Measurements from ENCODE around the gene CD74. TPM values are rescaled to one million over a fixed set of nuclear protein-coding genes. Genes with fewer than 3 reads are reported as not detected.

CD74 gene
- total RNA-seq, 2 experiments from 2014 or later = 251 to 254 TPM

DNA sequence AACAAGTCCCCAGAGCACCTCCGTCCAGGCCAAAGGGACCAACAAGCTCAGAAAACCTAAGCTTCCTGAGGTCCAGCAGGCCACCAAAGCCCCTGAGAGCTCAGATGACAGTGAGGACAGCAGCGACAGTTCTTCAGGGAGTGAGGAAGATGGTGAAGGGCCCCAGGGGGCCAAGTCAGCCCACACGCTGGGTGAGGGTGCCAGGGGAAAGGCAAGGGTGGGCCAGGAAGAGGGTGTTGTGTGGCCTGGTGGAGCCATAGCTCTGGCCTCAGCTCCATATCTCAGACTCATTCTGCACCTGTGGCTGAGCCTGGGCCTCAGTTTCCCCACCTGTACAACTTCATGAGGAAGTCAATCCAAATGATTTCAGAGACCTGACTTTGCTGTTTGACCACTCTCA is 20.7 kb downstream of the CD74 start:
- CTCF ChIA-PET = no interaction called here
- Mint-ChIP-seq H3K9me3 (no peaks in the 10 kb centered on the region), H3K27me3 (no peaks in the 10 kb centered on the region), H3K27ac (no peak overlapping the region), H3K4me1 (ENCODE audit: low read depth) (no peaks in the 10 kb centered on the region), H3K36me3 (peaks cover 37% of the 10 kb centered on the region), H3K4me3 (no peak overlapping the region)
- DNase-seq = no peak
- intact Hi-C loops (cut with micrococcal nuclease) = no loop called here
- POLR2A ChIA-PET = no interaction called here

DNA sequence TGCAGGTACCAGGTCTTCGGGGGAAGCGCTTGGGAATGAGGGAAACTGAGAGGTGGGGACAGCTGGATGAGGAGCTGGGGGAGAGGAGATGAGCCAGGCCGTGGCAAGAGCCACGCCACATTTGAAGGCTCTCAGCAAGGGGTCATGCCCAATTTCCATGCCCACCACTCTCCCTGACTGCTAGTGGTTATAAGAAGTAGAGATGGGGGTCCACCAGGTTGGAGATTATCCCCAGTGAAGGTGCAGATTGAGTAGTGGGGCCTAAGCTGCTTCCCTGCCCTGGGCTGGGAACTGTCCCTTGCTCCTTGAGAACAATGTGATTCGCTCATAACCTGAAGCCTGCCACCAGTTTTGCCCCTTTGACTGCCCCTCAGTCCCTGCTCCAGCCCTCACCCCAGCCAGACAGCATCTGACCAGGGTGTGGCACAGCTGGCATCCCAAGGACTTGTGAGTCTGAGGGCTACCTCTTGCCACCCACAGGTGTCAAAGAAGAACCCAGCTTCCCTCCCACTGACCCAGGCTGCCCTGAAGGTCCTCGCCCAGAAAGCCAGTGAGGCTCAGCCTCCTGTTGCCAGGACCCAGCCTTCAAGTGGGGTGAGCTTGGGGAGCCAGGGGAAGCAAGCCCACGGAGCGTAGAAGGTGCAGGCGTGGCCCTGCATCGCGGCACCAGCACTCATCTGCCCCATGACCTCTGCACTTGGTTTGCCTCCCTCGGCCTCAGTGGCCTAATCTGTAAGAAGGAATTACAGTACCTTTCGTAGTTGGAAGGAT is 21.5 kb downstream of the CD74 start:
- ChIA-PET CTCF (no interaction called here), POLR2A (interaction anchor here (1.3 to 1.4 kb wide), 2 partner anchors 8 to 9 kb away, joined by 3 read pairs; no protein-coding TSS in a partner anchor)
- intact Hi-C loops (cut with micrococcal nuclease) = no loop called here
- no peak overlapping the region for H3K4me3 Mint-ChIP-seq
- H3K9me3 Mint-ChIP-seq = no peaks in the 10 kb centered on the region
- DNase-seq = no peak
- no peaks in the 10 kb centered on the region for H3K4me1 Mint-ChIP-seq (ENCODE audit: low read depth)
- H3K36me3 Mint-ChIP-seq = peaks cover 36% of the 10 kb centered on the region
- no peaks in the 10 kb centered on the region for H3K27me3 Mint-ChIP-seq
- H3K27ac Mint-ChIP-seq = no peak overlapping the region

DNA sequence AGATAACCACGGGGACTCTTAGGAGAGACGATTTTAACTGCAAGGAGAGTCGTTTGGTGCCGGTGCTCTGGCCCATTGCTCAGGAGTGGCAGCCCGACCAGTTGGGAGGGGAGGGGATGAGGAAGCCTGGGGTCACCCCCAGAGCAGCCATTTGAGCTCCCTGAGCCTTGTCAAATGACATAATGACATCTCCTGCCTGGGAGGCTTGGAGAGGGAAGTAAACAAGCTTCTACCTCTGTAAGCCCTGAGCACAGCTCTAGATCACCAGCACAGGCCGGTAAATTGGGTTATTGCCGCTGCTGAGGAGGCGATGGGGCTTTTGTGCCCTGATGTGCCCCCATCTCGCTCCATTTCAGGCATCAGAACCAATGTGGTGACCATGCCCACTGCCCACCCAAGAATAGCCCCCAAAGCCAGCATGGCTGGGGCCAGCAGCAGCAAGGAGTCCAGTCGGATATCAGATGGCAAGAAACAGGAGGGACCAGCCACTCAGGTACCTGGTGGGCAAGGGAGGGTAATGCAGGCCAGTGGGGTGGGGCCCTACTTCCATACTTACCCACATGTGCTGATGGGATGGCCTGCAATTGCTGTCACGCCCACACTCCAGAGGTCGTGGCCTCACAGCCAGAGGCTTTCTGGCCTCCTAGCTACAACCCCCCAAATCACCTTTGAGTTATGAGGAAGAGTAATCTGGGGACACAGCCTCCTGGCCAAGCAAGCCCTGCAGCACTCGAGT is 23.0 kb downstream of the CD74 start:
- no peaks in the 10 kb centered on the region for H3K27me3 Mint-ChIP-seq
- ChIA-PET CTCF (interaction anchor here (1.2 kb wide), 1 partner anchor 122 kb away, joined by 4 read pairs; no protein-coding TSS in a partner anchor), POLR2A (interaction anchor here (1.3 to 1.4 kb wide), 2 partner anchors 7 to 9 kb away, joined by 3 read pairs; no protein-coding TSS in a partner anchor)
- peaks cover 29% of the 10 kb centered on the region for H3K36me3 Mint-ChIP-seq
- intact Hi-C loops (cut with micrococcal nuclease) = no loop called here
- H3K4me3 Mint-ChIP-seq = no peak overlapping the region
- DNase-seq = no peak
- H3K9me3 Mint-ChIP-seq = no peaks in the 10 kb centered on the region
- no peak overlapping the region for H3K27ac Mint-ChIP-seq
- H3K4me1 Mint-ChIP-seq (ENCODE audit: low read depth) = no peaks in the 10 kb centered on the region

DNA sequence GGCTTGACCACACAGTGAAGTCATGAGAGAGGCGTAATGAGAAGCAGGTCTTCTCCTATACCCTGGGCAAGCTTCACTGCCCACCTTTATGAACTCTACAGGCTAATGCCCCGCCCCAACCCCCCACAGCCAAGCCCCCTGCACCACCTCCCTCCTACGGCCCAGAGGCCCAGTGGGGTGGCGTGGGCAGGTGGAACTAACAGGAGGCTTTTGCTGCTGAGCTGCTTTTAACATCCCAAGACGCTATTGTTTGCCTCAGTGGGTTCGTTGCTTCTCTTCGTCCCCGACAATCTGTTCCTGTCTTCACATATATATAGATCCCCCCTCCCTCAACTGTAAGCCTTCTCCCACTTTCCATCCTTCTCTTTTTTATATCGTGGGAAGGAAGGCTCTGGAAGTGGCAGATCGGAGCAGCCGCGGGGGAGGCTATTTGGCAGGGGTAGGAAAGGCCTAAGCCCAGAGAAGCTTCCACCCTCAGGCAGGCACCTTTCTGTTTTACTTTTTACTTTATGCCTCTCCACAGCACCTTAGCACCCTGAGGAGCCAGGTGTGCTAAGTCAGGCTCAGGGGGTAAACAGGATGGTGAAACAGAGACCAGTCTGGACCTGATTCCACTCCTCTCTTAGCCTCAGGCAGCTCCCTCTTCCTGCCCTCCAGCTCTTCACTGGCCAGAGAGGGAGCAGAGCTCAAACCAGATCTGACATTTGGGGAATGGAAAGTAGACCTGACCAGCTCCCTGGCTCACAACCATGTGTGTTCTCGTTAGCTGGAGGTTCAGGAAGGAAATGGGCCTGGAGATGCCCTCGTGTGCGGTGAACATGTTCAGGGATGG is 26.5 kb downstream of the CD74 start:
- Mint-ChIP-seq H3K4me1 (ENCODE audit: low read depth) (no peaks in the 10 kb centered on the region), H3K4me3 (no peak overlapping the region), H3K9me3 (no peaks in the 10 kb centered on the region), H3K27ac (no peak overlapping the region), H3K36me3 (peaks cover 26% of the 10 kb centered on the region), H3K27me3 (no peaks in the 10 kb centered on the region)
- no peak for DNase-seq
- intact Hi-C loops (cut with micrococcal nuclease) = no loop called here
- ChIA-PET CTCF (interaction anchor here (0.7 kb wide), 1 partner anchor 225 kb away, joined by 3 read pairs; no protein-coding TSS in a partner anchor), POLR2A (interaction anchor here (1.9 kb wide), 1 partner anchor 28 kb away, joined by 4 read pairs; the partner anchor contains the start of gene TCOF1)

DNA sequence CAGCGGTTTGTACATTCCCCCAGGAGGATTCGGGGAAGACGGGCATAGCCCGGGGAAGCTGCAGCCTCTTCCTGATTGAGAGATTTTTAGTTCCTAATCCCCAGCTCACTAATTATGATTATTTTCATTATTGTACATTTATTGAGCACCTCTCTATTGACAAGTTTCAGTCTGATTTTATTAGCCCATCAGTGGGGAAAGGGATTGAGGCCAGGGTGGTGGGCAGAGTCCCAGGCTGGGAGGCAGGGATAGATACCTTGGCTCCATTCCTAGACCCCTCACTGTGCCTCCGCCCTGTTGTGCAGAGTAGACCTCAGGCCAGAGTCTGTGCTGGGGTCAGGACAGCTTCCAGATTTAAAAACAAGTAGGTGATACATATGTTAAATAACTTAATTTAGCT is 28.0 kb downstream of the CD74 start:
- H3K4me1 Mint-ChIP-seq (ENCODE audit: low read depth) = no peaks in the 10 kb centered on the region
- POLR2A ChIA-PET = no interaction called here
- intact Hi-C loops (cut with micrococcal nuclease) = no loop called here
- H3K27me3 Mint-ChIP-seq = no peaks in the 10 kb centered on the region
- H3K4me3 Mint-ChIP-seq = no peak overlapping the region
- no peak overlapping the region for H3K27ac Mint-ChIP-seq
- peaks cover 33% of the 10 kb centered on the region for H3K36me3 Mint-ChIP-seq
- CTCF ChIA-PET = no interaction called here
- DNase-seq = no peak
- H3K9me3 Mint-ChIP-seq = no peaks in the 10 kb centered on the region

DNA sequence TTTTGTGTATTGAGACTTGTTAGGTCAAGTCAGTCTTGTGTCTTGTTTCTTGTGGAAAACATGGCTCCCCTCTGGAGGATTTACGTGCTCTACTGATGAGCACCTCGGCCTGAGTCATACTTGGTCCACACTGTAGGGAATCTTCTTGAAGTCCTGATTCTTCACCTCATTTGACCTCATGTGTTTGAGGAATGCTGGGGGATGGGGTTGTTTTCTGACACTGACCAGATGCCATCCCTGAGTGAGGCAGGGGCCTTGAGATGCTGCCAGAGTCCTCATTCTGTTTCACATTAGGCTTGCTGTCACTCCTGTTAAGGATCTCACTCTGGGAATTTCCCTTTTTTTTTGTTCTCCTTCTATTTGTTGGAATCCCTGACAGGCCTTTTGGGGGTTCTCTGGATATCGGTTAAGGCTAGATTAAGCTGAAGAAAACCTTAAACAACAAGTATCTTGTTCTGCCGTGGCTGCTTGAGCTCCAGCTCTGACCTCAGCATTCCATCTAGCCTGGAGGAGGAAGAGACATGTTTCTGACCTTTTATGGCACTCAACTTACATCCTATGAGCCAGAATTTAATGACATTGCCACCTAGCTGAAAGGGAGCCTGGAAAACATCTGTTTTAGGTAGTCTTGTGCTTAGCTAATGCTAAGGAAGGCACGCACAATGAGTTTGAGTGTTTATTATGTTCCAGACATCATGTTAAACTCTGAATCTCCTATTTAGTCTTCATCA is 34.6 kb downstream of the CD74 start:
- CTCF ChIA-PET = interaction anchor here (1.2 kb wide), 1 partner anchor 21 kb away, joined by 5 read pairs; no protein-coding TSS in a partner anchor
- POLR2A ChIA-PET = interaction anchor here (0.7 kb wide), 1 partner anchor 23 kb away, joined by 4 read pairs; no protein-coding TSS in a partner anchor
- H3K27ac Mint-ChIP-seq = no peak overlapping the region
- H3K9me3 Mint-ChIP-seq = no peaks in the 10 kb centered on the region
- peaks cover 43% of the 10 kb centered on the region for H3K36me3 Mint-ChIP-seq
- intact Hi-C loops (cut with micrococcal nuclease) = no loop called here
- no peak for DNase-seq
- H3K4me1 Mint-ChIP-seq (ENCODE audit: low read depth) = peaks cover 3% of the 10 kb centered on the region
- no peak overlapping the region for H3K4me3 Mint-ChIP-seq
- H3K27me3 Mint-ChIP-seq = no peaks in the 10 kb centered on the region

DNA sequence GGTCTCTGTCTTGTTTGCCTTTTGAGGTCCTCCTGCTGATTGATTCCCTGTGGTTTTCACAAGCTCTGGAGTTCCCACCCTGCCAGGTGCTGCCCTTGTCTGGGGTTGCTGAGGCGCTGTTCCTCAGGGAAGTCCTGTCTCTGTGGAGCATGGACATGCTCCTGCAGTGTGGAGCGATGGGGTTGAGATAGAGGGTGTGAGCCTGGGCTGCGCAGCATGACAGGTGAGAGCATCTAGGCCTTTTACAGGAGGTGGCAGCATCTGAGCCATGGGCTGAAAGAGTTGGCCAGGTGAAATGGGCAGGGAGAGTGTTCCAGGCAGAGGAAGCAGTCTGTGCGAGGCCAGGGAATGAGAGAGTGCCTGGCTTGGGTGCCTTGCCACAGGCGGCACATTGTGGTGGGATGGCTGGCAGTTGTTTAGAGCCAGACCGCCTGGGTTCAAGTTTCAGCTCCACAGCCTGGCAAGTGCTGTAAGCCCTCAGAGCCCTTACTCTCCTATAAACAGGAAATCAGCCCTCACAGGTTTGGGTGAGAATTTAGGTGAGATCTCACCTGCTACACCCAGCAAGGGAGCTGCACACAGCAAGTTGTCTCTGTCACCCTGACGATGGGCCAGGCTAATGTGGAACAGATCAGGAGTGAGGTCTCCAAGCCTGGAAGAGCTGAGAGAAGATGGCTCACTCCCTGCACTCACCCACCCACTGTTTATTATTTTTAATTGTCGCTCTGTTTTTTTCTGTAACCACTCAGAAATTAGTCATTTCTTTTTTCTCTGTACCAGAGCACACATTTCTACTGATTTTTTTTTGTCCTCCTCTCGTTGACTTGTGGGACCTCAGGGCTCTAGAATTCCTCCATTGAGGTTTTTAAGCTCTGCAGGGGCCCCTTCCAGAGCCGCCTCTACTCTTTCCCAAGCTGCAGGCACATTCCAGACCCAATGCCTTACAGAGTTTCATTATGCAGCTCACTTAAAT is 35.6 kb downstream of the CD74 start:
- CTCF ChIA-PET = no interaction called here

DNA sequence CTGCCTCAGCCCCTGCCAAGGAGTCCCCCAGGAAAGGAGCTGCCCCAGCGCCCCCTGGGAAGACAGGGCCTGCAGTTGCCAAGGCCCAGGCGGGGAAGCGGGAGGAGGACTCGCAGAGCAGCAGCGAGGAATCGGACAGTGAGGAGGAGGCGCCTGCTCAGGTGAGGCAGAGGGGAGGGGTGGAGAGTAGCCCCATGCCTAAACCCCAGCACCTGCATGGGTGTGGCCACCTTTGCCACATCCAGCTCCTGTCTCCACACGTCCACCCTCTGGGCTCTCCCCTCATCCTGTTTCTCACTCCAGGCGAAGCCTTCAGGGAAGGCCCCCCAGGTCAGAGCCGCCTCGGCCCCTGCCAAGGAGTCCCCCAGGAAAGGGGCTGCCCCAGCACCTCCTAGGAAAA is 38.1 kb downstream of the CD74 start:
- Mint-ChIP-seq H3K4me1 (ENCODE audit: low read depth) (peaks cover 3% of the 10 kb centered on the region), H3K4me3 (no peak overlapping the region), H3K36me3 (peaks cover 39% of the 10 kb centered on the region), H3K27ac (no peak overlapping the region), H3K9me3 (no peaks in the 10 kb centered on the region), H3K27me3 (no peaks in the 10 kb centered on the region)
- intact Hi-C loops (cut with micrococcal nuclease) = no loop called here
- ChIA-PET POLR2A (no interaction called here), CTCF (no interaction called here)
- DNase-seq = no peak

More for the DNA sequence above, 35.6 kb downstream of the CD74 start:
- Mint-ChIP-seq H3K27me3 (no peaks in the 10 kb centered on the region), H3K36me3 (peaks cover 45% of the 10 kb centered on the region), H3K4me3 (no peak overlapping the region), H3K27ac (no peak overlapping the region), H3K9me3 (no peaks in the 10 kb centered on the region), H3K4me1 (ENCODE audit: low read depth) (peaks cover 3% of the 10 kb centered on the region)
- POLR2A ChIA-PET = interaction anchor here (1.1 kb wide), 1 partner anchor 13 kb away, joined by 4 read pairs; no protein-coding TSS in a partner anchor
- intact Hi-C loops (cut with micrococcal nuclease) = no loop called here
- DNase-seq = no peak

DNA sequence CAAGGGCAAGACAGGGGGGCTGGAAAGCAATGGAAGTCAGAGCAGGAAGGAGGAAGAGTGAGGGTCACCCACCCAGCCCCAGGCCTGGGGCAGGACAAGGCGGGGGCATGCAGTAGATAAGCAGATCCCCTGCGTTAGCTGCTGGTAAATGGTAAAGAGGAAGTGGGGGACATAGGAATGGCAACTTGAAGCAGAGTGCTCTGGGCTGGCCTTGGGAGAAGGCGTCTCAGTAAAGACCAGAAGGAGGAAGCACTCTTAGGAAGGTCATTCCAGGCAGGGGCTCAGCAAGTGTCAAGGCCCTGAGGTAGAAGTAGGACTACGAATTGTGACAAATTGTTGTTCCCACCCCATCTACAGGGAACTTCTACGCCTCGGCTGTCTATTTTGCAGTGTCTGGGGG is 40.1 kb downstream of the CD74 start:
- DNase-seq = no peak
- ChIA-PET POLR2A (interaction anchor here (1.2 kb wide), 1 partner anchor 72 kb away, joined by 3 read pairs; no protein-coding TSS in a partner anchor), CTCF (no interaction called here)
- Mint-ChIP-seq H3K4me3 (no peak overlapping the region), H3K27me3 (no peaks in the 10 kb centered on the region), H3K36me3 (peaks cover 37% of the 10 kb centered on the region), H3K4me1 (ENCODE audit: low read depth) (peaks cover 3% of the 10 kb centered on the region), H3K27ac (no peak overlapping the region), H3K9me3 (no peaks in the 10 kb centered on the region)
- intact Hi-C loops (cut with micrococcal nuclease) = no loop called here

DNA sequence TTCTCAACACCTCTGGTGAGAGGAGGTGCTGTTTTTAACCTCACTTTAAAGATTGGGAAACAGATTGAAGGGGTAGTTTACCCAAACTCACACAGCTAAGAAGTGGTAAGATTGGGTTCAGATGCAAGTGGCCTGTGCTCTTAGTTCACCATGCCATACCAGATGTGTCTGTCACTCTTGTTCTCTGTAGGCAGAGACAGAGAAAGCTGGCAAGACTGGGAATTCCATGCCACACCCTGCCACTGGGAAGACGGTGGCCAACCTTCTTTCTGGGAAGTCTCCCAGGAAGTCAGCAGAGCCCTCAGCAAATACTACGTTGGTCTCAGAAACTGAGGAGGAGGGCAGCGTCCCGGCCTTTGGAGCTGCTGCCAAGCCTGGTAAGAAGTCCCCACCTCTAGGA is 44.2 kb downstream of the CD74 start:
- POLR2A ChIA-PET = no interaction called here
- CTCF ChIA-PET = no interaction called here
- DNase-seq = no peak
- H3K27ac Mint-ChIP-seq = no peak overlapping the region
- no peaks in the 10 kb centered on the region for H3K27me3 Mint-ChIP-seq
- H3K4me3 Mint-ChIP-seq = no peak overlapping the region
- no peaks in the 10 kb centered on the region for H3K4me1 Mint-ChIP-seq (ENCODE audit: low read depth)
- peaks cover 32% of the 10 kb centered on the region for H3K36me3 Mint-ChIP-seq
- no peaks in the 10 kb centered on the region for H3K9me3 Mint-ChIP-seq
- intact Hi-C loops (cut with micrococcal nuclease) = no loop called here

All from activated CD4-positive, alpha-beta memory T cell treated with anti-CD3 and anti-CD28 coated beads for 36 hours (primary cell).